ENCODE results near the gene CPEB1.

DNA sequence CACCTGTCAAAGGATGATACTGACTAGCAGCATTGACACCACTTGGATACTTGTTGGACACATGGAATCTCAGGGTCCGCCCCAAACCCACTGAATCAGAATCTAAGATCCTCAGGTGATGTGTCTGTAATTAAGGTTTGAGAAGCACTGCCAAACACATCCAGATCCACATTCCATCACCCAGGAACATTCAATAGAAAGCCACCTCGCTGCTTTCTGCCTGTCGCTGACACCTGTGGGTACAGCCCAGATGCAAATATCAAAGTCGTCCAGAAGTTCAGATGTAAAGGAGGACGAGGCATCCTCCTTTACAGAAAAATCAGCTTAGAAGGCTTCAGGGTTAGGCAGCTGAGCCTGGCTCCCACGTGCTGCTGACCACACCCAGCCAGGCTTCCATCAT lies 101.7 kb downstream of the CPEB1 start:
- TF ChIP-seq, protein P1, sequence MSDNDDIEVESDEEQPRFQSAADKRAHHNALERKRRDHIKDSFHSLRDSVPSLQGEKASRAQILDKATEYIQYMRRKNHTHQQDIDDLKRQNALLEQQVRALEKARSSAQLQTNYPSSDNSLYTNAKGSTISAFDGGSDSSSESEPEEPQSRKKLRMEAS (IDR thresholded peaks at IDR 0.05; ENCODE audit: low read depth, low read length): no peak
- TF ChIP-seq, protein P2, sequence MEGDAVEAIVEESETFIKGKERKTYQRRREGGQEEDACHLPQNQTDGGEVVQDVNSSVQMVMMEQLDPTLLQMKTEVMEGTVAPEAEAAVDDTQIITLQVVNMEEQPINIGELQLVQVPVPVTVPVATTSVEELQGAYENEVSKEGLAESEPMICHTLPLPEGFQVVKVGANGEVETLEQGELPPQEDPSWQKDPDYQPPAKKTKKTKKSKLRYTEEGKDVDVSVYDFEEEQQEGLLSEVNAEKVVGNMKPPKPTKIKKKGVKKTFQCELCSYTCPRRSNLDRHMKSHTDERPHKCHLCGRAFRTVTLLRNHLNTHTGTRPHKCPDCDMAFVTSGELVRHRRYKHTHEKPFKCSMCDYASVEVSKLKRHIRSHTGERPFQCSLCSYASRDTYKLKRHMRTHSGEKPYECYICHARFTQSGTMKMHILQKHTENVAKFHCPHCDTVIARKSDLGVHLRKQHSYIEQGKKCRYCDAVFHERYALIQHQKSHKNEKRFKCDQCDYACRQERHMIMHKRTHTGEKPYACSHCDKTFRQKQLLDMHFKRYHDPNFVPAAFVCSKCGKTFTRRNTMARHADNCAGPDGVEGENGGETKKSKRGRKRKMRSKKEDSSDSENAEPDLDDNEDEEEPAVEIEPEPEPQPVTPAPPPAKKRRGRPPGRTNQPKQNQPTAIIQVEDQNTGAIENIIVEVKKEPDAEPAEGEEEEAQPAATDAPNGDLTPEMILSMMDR (IDR thresholded peaks at IDR 0.05; ENCODE audit: low read depth, low read length): no peak
- TF ChIP-seq POLR2A (IDR thresholded peaks at IDR 0.05; ENCODE audit: extremely low read depth, insufficient read length): no peak

Measured in NB4 (cell line).